Karpas-422 (cell line): Measurements from ENCODE around the gene SERPINB10. TPM values are rescaled to one million over a fixed set of nuclear protein-coding genes. Genes with fewer than 3 reads are reported as not detected.
"Not testable (repeated sequence)": the region's sequence is repeated elsewhere in the genome, so short reads cannot be mapped to it uniquely, and the experiment has no call there.

Experiments used
- DNase-seq: peaks from one replicate; pipeline ENCODE4 v3.0.0-alpha.2; 2015
- H2AFZ ChIP-seq: fragments of 200-600 bp; sonication (generic); 2 replicates; pipeline ENCODE4 v1.6.1; 2014; ENCODE audit warnings: antibody characterized with exemption, low read length, mixed read lengths
- H3K27ac ChIP-seq: fragments of 200-600 bp; sonication (generic); 2 replicates; pipeline ENCODE4 v1.5.1; 2014; ENCODE audit warnings: mild to moderate bottlenecking, low read length, moderate library complexity
- H3K27me3 ChIP-seq: fragments of 200-600 bp; sonication (generic); 2 replicates; pipeline ENCODE4 v1.6.1; 2014; ENCODE audit warnings: low read length, mixed read lengths
- H3K36me3 ChIP-seq: fragments of 200-600 bp; sonication (generic); 2 replicates; pipeline ENCODE4 v1.6.1; 2014; ENCODE audit warnings: low read length, mixed read lengths; ENCODE audit not compliant: insufficient read depth
- H3K4me1 ChIP-seq: fragments of 200-600 bp; sonication (generic); 2 replicates; pipeline ENCODE4 v1.6.1; 2014; ENCODE audit warnings: mild to moderate bottlenecking, low read length, mixed read lengths
- H3K4me2 ChIP-seq: fragments of 200-600 bp; sonication (generic); 2 replicates; pipeline ENCODE4 v1.6.1; 2014; ENCODE audit warnings: low read length, low read depth, mild to moderate bottlenecking; ENCODE audit not compliant: poor library complexity, severe bottlenecking
- H3K4me3 ChIP-seq: fragments of 200-600 bp; sonication (generic); 2 replicates; pipeline ENCODE4 v1.5.1; 2014; ENCODE audit warnings: mild to moderate bottlenecking, antibody characterized with exemption, low read length, mixed read lengths
- H3K79me2 ChIP-seq: fragments of 200-600 bp; sonication (generic); 2 replicates; pipeline ENCODE4 v1.6.1; 2014; ENCODE audit warnings: mild to moderate bottlenecking, low read length, mixed read lengths
- H3K9ac ChIP-seq: fragments of 200-600 bp; sonication (generic); 2 replicates; pipeline ENCODE4 v1.6.0; 2014; ENCODE audit warnings: low read length
- H3K9me2 ChIP-seq: fragments of 200-600 bp; sonication (generic), shearing (Covaris generic); replicated peaks from 2 replicates; pipeline ENCODE4 v1.6.0; 2014; ENCODE audit warnings: mild to moderate bottlenecking, low read length, moderate library complexity; ENCODE audit not compliant: insufficient read depth
- H3K9me3 ChIP-seq: fragments of 300-700, 200-600 bp; sonication (generic); 2 replicates; pipeline ENCODE4 v1.6.1; 2014; ENCODE audit warnings: low read length, mixed read lengths
- H4K20me1 ChIP-seq: fragments of 200-600 bp; sonication (generic); 2 replicates; pipeline ENCODE4 v1.6.1; 2014; ENCODE audit warnings: mild to moderate bottlenecking, antibody characterized with exemption, low read length, low read depth; ENCODE audit not compliant: insufficient read depth
- total RNA-seq: library from RNA; depleted of rRNA; stranded (reverse); fragments of >200 nt; shearing (Covaris generic); gene quantifications from 2 replicates; pipeline ENCODE4 v1.2.3, GENCODE V29; 2014; ENCODE audit warnings: low replicate concordance

SERPINB10 gene
- total RNA-seq, 1 experiment from 2014 or later: not detected

- no peak for DNase-seq
- no peak overlapping the region for H2AFZ ChIP-seq
- no peaks in the 10 kb centered on the region for H3K36me3 ChIP-seq
- H3K9ac ChIP-seq: no peak overlapping the region
- H3K4me3 ChIP-seq: no peak overlapping the region
- H3K9me3 ChIP-seq: no peaks in the 10 kb centered on the region
- no peak overlapping the region for H3K4me2 ChIP-seq
- H3K27me3 ChIP-seq: no peaks in the 10 kb centered on the region
- H3K4me1 ChIP-seq: no peaks in the 10 kb centered on the region
- no peak overlapping the region for H3K27ac ChIP-seq
- no peaks in the 10 kb centered on the region for H3K9me2 ChIP-seq
- no peaks in the 10 kb centered on the region for H4K20me1 ChIP-seq
- no peaks in the 10 kb centered on the region for H3K79me2 ChIP-seq
Measured at GRCh38 chr18:63917817-63918216, 10.1 kb downstream of the SERPINB10 start.

GRCh38 chr18:63922049-63922448 lies 14.3 kb downstream of the SERPINB10 start:
- no peak for DNase-seq
- H2AFZ ChIP-seq: no peak overlapping the region
- H3K9ac ChIP-seq: no peak overlapping the region
- no peaks in the 10 kb centered on the region for H3K36me3 ChIP-seq
- no peak overlapping the region for H3K4me3 ChIP-seq
- no peaks in the 10 kb centered on the region for H3K9me2 ChIP-seq
- no peaks in the 10 kb centered on the region for H3K4me1 ChIP-seq
- H3K79me2 ChIP-seq: no peaks in the 10 kb centered on the region
- H3K9me3 ChIP-seq: no peaks in the 10 kb centered on the region
- no peak overlapping the region for H3K4me2 ChIP-seq
- no peak overlapping the region for H3K27ac ChIP-seq
- no peaks in the 10 kb centered on the region for H3K27me3 ChIP-seq
- no peaks in the 10 kb centered on the region for H4K20me1 ChIP-seq

- Histone ChIP-seq H2AFZ (no peak overlapping the region), H3K4me1 (no peaks in the 10 kb centered on the region), H3K9ac (no peak overlapping the region), H3K9me2 (no peaks in the 10 kb centered on the region), H4K20me1 (no peaks in the 10 kb centered on the region), H3K4me2 (no peak overlapping the region), H3K27ac (no peak overlapping the region), H3K27me3 (no peaks in the 10 kb centered on the region), H3K9me3 (no peaks in the 10 kb centered on the region), H3K36me3 (no peaks in the 10 kb centered on the region), H3K79me2 (no peaks in the 10 kb centered on the region), H3K4me3 (no peak overlapping the region)
- no peak for DNase-seq
Measured at GRCh38 chr18:63924551-63924950, 16.8 kb downstream of the SERPINB10 start.

GRCh38 chr18:63928331-63928730 lies 20.6 kb downstream of the SERPINB10 start:
- no peaks in the 10 kb centered on the region for H4K20me1 ChIP-seq
- no peaks in the 10 kb centered on the region for H3K9me3 ChIP-seq
- H2AFZ ChIP-seq: no peak overlapping the region
- no peaks in the 10 kb centered on the region for H3K4me1 ChIP-seq
- no peak for DNase-seq
- H3K36me3 ChIP-seq: no peaks in the 10 kb centered on the region
- H3K9ac ChIP-seq: no peak overlapping the region
- no peaks in the 10 kb centered on the region for H3K79me2 ChIP-seq
- H3K27ac ChIP-seq: no peak overlapping the region
- H3K4me2 ChIP-seq: no peak overlapping the region
- H3K27me3 ChIP-seq: no peaks in the 10 kb centered on the region
- H3K4me3 ChIP-seq: no peak overlapping the region
- H3K9me2 ChIP-seq: no peaks in the 10 kb centered on the region

GRCh38 chr18:63929369-63929768 lies 21.6 kb downstream of the SERPINB10 start:
- not testable (repeated sequence) for H3K4me1 ChIP-seq, H3K79me2 ChIP-seq

GRCh38 chr18:63930773-63931354 lies 23.1 kb downstream of the SERPINB10 start:
- no peak overlapping the region for H3K9ac ChIP-seq
- no peak overlapping the region for H3K27ac ChIP-seq
- H3K9me3 ChIP-seq: no peaks in the 10 kb centered on the region

More at GRCh38 chr18:63929369-63929768, 21.6 kb downstream of the SERPINB10 start:
- not testable (repeated sequence) for H3K9me2 ChIP-seq, H3K4me2 ChIP-seq, DNase-seq, H3K9ac ChIP-seq, H3K4me3 ChIP-seq, H3K36me3 ChIP-seq, H3K27ac ChIP-seq, H4K20me1 ChIP-seq, H2AFZ ChIP-seq, H3K27me3 ChIP-seq, H3K9me3 ChIP-seq

GRCh38 chr18:63936156-63936931 lies 28.6 kb downstream of the SERPINB10 start:
- no peaks in the 10 kb centered on the region for H4K20me1 ChIP-seq
- peak overlapping the region; percentile 69 for H3K4me3 ChIP-seq
- DNase-seq: peak; percentile 97
- H3K4me1 ChIP-seq: peaks cover 14% of the 10 kb centered on the region
- H3K27ac ChIP-seq: no peak overlapping the region
- H3K36me3 ChIP-seq: no peaks in the 10 kb centered on the region
- no peaks in the 10 kb centered on the region for H3K9me2 ChIP-seq
- H3K9me3 ChIP-seq: no peaks in the 10 kb centered on the region
- H2AFZ ChIP-seq: peak overlapping the region; percentile 98
- H3K79me2 ChIP-seq: no peaks in the 10 kb centered on the region
- H3K9ac ChIP-seq: peak overlapping the region; percentile 66
- peak overlapping the region; percentile 89 for H3K4me2 ChIP-seq
- 0 out of 2 replicates have a peak, but pooled peaks cover 3% of the 10 kb centered on the region for H3K27me3 ChIP-seq

More at GRCh38 chr18:63930773-63931354, 23.1 kb downstream of the SERPINB10 start:
- Histone ChIP-seq H3K79me2 (no peaks in the 10 kb centered on the region), H3K4me2 (no peak overlapping the region), H2AFZ (no peak overlapping the region), H3K4me3 (no peak overlapping the region), H3K9me2 (no peaks in the 10 kb centered on the region), H4K20me1 (no peaks in the 10 kb centered on the region), H3K36me3 (no peaks in the 10 kb centered on the region), H3K27me3 (no peaks in the 10 kb centered on the region), H3K4me1 (peaks cover 2% of the 10 kb centered on the region)
- no peak for DNase-seq

GRCh38 chr18:63936932-63937393 lies 29.2 kb downstream of the SERPINB10 start:
- H2AFZ ChIP-seq: peak overlapping the region; percentile 98
- 0 out of 2 replicates have a peak, but pooled peaks cover 3% of the 10 kb centered on the region for H3K27me3 ChIP-seq
- peak overlapping the region; percentile 66 for H3K9ac ChIP-seq
- H3K9me2 ChIP-seq: no peaks in the 10 kb centered on the region
- H3K4me3 ChIP-seq: peak overlapping the region; percentile 69
- no peaks in the 10 kb centered on the region for H4K20me1 ChIP-seq
- no peaks in the 10 kb centered on the region for H3K9me3 ChIP-seq
- peak overlapping the region; percentile 89 for H3K4me2 ChIP-seq
- H3K27ac ChIP-seq: no peak overlapping the region
- no peak for DNase-seq
- no peaks in the 10 kb centered on the region for H3K36me3 ChIP-seq
- H3K79me2 ChIP-seq: no peaks in the 10 kb centered on the region
- peaks cover 14% of the 10 kb centered on the region for H3K4me1 ChIP-seq
